GM19468 (cell line): Measurements from ENCODE around the gene MAP4K4.
"Not testable (repeated sequence)": the region's sequence is repeated elsewhere in the genome, so short reads cannot be mapped to it uniquely, and the experiment has no call there.

Source experiments
- ATAC-seq: cut with Tn5 transposase; IDR thresholded peaks from one replicate; pipeline ENCODE4 v1.9.1; 2021; ENCODE audit warnings: mild to moderate bottlenecking, moderate library complexity, moderate number of reproducible peaks; ENCODE audit not compliant: unreplicated experiment; ENCODE audit errors: extremely low read depth

The MAP4K4 gene

GRCh38 chr2:101935764-101936163, 238.3 kb downstream of the MAP4K4 start:
- not testable (repeated sequence) for ATAC-seq

GRCh38 chr2:101942851-101943250, 245.3 kb downstream of the MAP4K4 start:
- no peak for ATAC-seq
